Body of pancreas (tissue), 4 donors: ENCODE data around the gene BRAF. TPM values are rescaled to one million over a fixed set of nuclear protein-coding genes. Genes with fewer than 3 reads are reported as not detected.
"Not testable (repeated sequence)": the region's sequence is repeated elsewhere in the genome, so short reads cannot be mapped to it uniquely, and the experiment has no call there.

Source experiments
- ATAC-seq: fragments of 150-250 bp; one replicate; pipeline ENCODE4 v1.9.1; 2016
- DNase-seq, 4 donors: peaks; one replicate each; pipeline ENCODE4 v3.0.0-alpha.2; 2019
- H3K27ac ChIP-seq, 4 donors: fragments of 200-600 bp; sonication (generic); 1 replicate in 3 of 4; 2 replicates in 1 of 4; pipeline versions ENCODE4 v1.5.1 to v1.6.1; 2016 to 2019; ENCODE audit warnings: mild to moderate bottlenecking in 1 of 4, mixed read lengths in 1 of 4, moderate library complexity in 1 of 4
- H3K27me3 ChIP-seq, 2 donors: fragments of 200-600 bp; sonication (generic); one replicate each; pipeline ENCODE4 v1.6.0; 2016; ENCODE audit warnings: mild to moderate bottlenecking in 1 of 2
- H3K36me3 ChIP-seq, 2 donors: fragments of 200-600 bp; sonication (generic); replicated peaks in 1 of 2; 2 replicates each; pipeline ENCODE4 v1.5.1; 2016; ENCODE audit warnings: low read depth in 2 of 2; ENCODE audit not compliant: insufficient read depth in 1 of 2
- H3K4me1 ChIP-seq: fragments of 200-600 bp; sonication (generic); one replicate; pipeline ENCODE4 v1.6.0; 2016
- H3K4me3 ChIP-seq, 2 donors: fragments of 200-600 bp; sonication (generic); 1 replicate in 1 of 2; 2 replicates in 1 of 2; pipeline ENCODE4 v1.5.1; 2016 to 2019
- H3K9me3 ChIP-seq, 3 donors: fragments of 200-600 bp; sonication (generic); 1 replicate in 2 of 3; 2 replicates in 1 of 3; pipeline ENCODE4 v1.5.1; 2016
- CTCF ChIP-seq, 7 experiments: fragments of 450-650 bp in 4 of 7; fragments of 200-600 bp in 3 of 7; sonication (generic) in 3 of 7; IDR thresholded peaks; one replicate each; pipeline ENCODE4 v1.5.1; 2016 to 2019; ENCODE audit warnings: antibody characterized with exemption in 7 of 7
- POLR2A ChIP-seq, 3 donors: fragments of 450-650 bp; IDR thresholded peaks; one replicate each; pipeline ENCODE4 v1.6.1; 2016; ENCODE audit warnings: antibody characterized with exemption in 3 of 3, mild to moderate bottlenecking in 2 of 3
- WGBS, 2 donors: methylation state at CpG; one replicate each; pipeline ENCODE4 v1.1.5; 2017; 5-methylcytosine and 5-hydroxymethylcytosine counted together
- intact Hi-C: fragments of 100-400 bp; cut with DNase I; formaldehyde crosslinking; loops from one replicate; pipeline ENCODE4 v1.15.1; 2023
- total RNA-seq, 2 donors: library from RNA; depleted of rRNA; stranded (reverse); fragments of >200 nt; gene quantifications; one replicate each; pipeline ENCODE4 v1.1.0, GENCODE V29; 2016

Gene BRAF
- total RNA-seq, 2 donors from 2014 or later = 41.9 to 51.1 TPM

DNA sequence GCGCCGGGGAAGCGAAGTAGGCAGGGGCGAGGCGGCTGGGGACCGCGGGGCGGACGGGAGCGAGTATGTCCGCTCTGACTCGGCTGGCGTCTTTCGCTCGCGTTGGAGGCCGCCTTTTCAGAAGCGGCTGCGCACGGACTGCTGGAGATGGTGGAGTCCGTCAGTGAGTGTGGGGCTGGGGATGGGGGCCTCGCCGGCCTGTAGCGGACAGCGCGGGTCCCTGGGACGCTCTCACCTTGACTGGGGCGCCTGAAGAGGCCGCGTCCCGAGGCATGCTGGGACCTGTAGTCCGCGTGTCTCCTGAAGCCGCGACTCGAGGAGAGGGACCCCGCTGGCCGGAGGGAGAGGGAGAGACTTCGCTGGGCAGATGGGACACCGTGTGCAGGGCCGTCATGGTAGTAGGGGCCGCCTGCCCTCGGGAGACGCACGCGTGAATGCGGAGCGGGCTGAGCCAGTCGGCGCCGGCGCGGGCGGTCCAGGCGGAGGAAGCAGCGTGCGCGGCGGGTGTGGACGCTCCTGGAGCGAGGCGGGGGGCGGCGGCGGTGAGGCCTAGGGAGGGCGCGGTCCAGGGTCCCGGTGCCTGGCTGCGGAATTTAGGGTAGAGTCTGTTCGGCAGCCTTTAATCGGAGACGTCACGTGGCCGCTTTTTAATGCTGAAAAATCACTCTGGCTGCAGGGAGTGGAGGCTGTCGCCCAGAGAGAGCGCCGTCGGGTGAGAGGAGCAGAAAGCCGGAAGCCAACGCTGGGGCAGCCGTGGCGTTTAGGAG is 227.9 kb downstream of the BRAF start, which contains the start of gene NDUFB2:
NDUFB2 (plus strand) TSS at position 29 of the 767 bp plus-strand sequence; CDS start at position 66, 37 bp downstream.
- peak; percentile 57 to 82 (median 74) for DNase-seq
- Histone ChIP-seq H3K27me3 (no peaks in the 10 kb centered on the region), H3K4me3 (peak within 1 kb of the TSS; percentile 93 to 97), H3K36me3 (no peaks in the 10 kb centered on the region), H3K9me3 (no peaks in the 10 kb centered on the region), H3K27ac (peak within 1 kb of the TSS; percentile 78 to 94 (median 88)), H3K4me1 (peaks cover 17% of the 10 kb centered on the region)
- 1 to 10% methylated on average over 2 to 66 of the region's 82 CpGs for WGBS, 2 donors
- intact Hi-C loops = no loop called here
- peak; percentile 93 for ATAC-seq
- TF ChIP-seq POLR2A (IDR thresholded peaks at IDR 0.05) = peak; percentile 80 to 93 (median 92)
- peak in 1 of 7 experiments; percentile 0 for TF ChIP-seq CTCF (IDR thresholded peaks at IDR 0.05)

DNA sequence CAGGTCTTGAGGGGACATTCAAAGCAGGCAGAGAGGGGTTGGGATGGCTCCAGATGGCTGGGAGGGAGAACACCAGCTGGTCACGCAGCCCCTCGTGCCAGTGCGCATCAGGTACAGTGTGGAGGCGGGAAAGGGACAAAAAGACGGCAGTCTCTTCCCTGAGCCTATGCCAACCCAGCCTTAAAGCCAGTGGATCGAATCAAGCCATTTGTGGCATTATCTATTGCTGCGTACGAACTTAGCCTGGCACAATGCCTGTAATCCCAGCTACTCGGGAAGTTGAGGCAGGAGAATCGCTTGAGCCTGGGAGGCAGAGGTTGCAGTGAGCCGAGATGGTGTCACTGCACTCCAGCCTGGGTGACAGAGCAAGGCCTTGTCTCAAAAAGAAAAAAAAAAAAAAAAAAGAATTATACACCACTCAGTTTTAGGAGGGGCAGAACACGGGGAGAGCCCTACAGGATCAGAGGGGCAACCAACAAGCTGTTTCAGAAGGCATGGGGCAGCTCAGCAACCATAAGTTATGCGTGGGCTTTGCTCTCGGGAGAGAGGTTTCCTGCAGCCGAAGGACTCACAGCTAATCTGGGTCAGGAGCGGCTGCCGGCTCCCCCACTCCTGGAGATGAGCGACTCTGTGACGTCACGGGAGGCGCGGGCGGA is 228.6 kb downstream of the BRAF start:
- TF ChIP-seq POLR2A (IDR thresholded peaks at IDR 0.05) (no peak), CTCF (IDR thresholded peaks at IDR 0.05) (no peak)
- Histone ChIP-seq H3K27ac (peak overlapping the region; percentile 78 to 94 (median 88)), H3K27me3 (no peaks in the 10 kb centered on the region), H3K4me3 (peak overlapping the region; percentile 93 to 97), H3K4me1 (peaks cover 17% of the 10 kb centered on the region), H3K9me3 (no peaks in the 10 kb centered on the region), H3K36me3 (no peaks in the 10 kb centered on the region)
- 22 to 30% methylated on average over 15 to 16 of the region's 23 CpGs for WGBS, 2 donors
- intact Hi-C loops = no loop called here
- ATAC-seq = no peak
- peak; percentile 93 to 94 (median 93) for DNase-seq

DNA sequence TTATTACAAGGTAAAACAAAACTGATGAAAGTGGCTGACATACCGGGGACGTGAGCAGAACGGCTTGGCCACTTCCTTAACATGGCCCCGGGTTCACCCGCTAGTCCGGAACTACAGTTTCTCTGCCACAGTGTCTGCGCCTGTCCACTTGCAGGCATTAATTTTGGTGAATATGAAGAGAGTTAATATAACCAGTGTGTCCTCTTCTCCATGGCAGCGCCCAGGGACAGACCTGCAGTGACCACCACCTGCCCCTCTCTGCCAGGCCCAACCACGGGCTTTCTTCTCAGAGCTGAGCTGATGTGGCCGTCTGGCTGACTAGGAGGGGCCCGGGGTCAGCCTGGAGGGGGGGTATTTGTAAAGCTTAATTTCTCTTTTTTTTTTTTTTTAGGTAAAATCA is 229.3 kb downstream of the BRAF start:
- Histone ChIP-seq H3K27me3 (no peaks in the 10 kb centered on the region), H3K4me1 (peaks cover 17% of the 10 kb centered on the region), H3K27ac (peak overlapping the region in 2 of 4 donors; percentile 78 to 94), H3K36me3 (no peaks in the 10 kb centered on the region), H3K4me3 (no peak overlapping the region), H3K9me3 (no peaks in the 10 kb centered on the region)
- TF ChIP-seq CTCF (IDR thresholded peaks at IDR 0.05) = no peak
- TF ChIP-seq POLR2A (IDR thresholded peaks at IDR 0.05) = no peak
- WGBS, 2 donors = 88 to 90% methylated on average over 11 of the region's 11 CpGs
- ATAC-seq (no peak), DNase-seq (no peak)
- intact Hi-C loops = no loop called here

GRCh38 chr7:140694592-140694991 is 230.1 kb downstream of the BRAF start:
- Histone ChIP-seq H3K4me1 (peaks cover 17% of the 10 kb centered on the region), H3K27ac (no peak overlapping the region), H3K4me3 (no peak overlapping the region), H3K36me3 (no peaks in the 10 kb centered on the region), H3K27me3 (no peaks in the 10 kb centered on the region), H3K9me3 (no peaks in the 10 kb centered on the region)
- WGBS, 2 donors = 88 to 90% methylated on average over 5 to 6 of the region's 6 CpGs
- intact Hi-C loops = no loop called here
- DNase-seq (no peak), ATAC-seq (no peak)
- TF ChIP-seq CTCF (IDR thresholded peaks at IDR 0.05) (no peak), POLR2A (IDR thresholded peaks at IDR 0.05) (no peak)

DNA sequence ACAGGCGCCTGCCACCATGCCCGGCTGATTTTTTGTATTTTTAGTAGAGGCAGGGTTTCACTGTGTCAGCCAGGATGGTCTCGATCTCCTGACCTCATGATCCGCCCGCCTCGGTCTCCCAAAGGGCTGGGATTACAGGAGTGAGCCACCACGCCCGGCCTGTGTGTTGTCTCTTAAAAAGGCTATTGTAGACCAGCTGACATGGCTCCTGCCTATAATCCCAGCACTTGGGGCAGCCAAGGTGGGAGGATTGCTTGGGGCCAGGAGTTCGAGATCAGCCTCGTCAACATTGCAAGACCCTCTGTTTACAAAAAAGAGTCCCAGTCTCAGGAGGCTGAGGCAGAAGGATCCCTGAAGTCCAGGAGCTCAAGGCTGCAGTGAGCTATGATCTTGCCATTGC is 230.9 kb downstream of the BRAF start:
- H3K27me3 ChIP-seq, intact Hi-C loops, H3K9me3 ChIP-seq, H3K4me3 ChIP-seq, ATAC-seq, DNase-seq, H3K36me3 ChIP-seq, H3K27ac ChIP-seq: not testable (repeated sequence)
- 93 to 96% methylated on average over 9 to 10 of the region's 10 CpGs for WGBS, 2 donors
- peaks cover 17% of the 10 kb centered on the region for H3K4me1 ChIP-seq
